ENCODE results near the gene GALNS. TPM values are rescaled to one million over a fixed set of nuclear protein-coding genes. Genes with fewer than 3 reads are reported as not detected.

Gene GALNS
- total and polyA plus RNA-seq, 7 experiments from 2014 or later = 9.8 to 64.3 (median 49.7) TPM

DNA sequence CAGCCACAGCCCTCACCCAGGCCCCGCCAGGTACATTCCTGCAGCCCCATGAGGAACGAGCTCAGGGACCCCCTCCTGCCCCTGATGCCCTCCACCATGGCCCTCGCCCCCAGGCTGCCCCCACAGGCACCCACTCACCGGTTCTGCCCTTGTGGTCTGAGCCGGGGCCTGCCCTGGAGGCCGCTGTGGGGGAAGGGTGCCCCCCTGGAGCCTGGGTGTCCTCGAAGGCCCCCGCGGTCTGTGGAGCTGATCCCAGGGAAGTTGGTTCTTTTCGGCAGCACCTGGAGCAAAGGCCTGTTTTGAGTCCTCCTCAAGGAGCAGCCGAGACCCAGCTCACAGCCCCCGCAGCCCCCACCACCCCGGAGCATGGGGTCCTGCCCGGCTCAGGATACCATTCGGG is 7.4 kb upstream of the GALNS start:
- ChIA-PET POLR2A (no interaction called here), CTCF (no interaction called here)
- Histone ChIP-seq H3K27ac (ENCODE audit: low read depth, low read length) (no peak overlapping the region), H3K4me3 (ENCODE audit: low read length) (no peak overlapping the region), H3K4me1 (ENCODE audit: control insufficient read depth in 2 of 2, insufficient read depth in 2 of 2, low read length in 2 of 2) (no peaks in the 10 kb centered on the region), H3K9me3 (ENCODE audit: control insufficient read depth in 2 of 3, low read length in 3 of 3) (no peaks in the 10 kb centered on the region), H3K27me3 (ENCODE audit: control insufficient read depth in 2 of 2, insufficient read depth in 2 of 2, low read length in 2 of 2) (no peaks in the 10 kb centered on the region), H3K36me3 (ENCODE audit: control insufficient read depth in 2 of 3, insufficient read depth in 3 of 3, low read length in 3 of 3) (peaks cover 4 to 40% (median 7%) of the 10 kb centered on the region in 3 experiments)
- peaks cover 0 to 22% (median 0%) of the 10 kb centered on the region in 5 donors for H3K36me3 Mint-ChIP-seq
- DNase-seq (no peak), ATAC-seq (no peak)
- no peak overlapping the region for H3K4me3 Mint-ChIP-seq
- intact Hi-C loops (cut with micrococcal nuclease) = no loop called here
- H3K4me1 Mint-ChIP-seq = peaks cover 0 to 9% (median 1%) of the 10 kb centered on the region in 7 donors
- H3K9me3 Mint-ChIP-seq = no peaks in the 10 kb centered on the region
- no peak overlapping the region for H3K27ac Mint-ChIP-seq
- H3K27me3 Mint-ChIP-seq = no peaks in the 10 kb centered on the region

DNA sequence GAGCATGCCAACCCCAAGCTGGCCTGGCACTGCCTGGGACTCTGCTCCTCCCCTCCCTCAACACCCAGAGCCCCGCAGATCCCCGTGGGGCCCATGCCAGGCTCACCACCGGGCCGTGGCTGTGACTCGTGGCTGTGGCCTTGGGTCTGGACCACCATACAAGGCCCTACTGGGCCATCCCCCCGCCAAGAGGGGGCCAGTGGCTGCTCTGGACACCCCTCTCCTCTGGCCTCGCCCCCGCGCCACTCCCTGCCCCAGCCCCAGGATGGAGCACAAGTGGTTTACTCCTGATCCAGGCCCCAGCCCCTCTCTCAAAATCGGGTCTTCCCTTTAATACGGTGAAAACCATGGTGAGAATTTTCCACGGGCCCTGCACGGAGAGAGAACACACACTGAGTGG is 6.7 kb upstream of the GALNS start:
- intact Hi-C loops (cut with micrococcal nuclease) = no loop called here
- Histone ChIP-seq H3K36me3 (ENCODE audit: control insufficient read depth in 2 of 3, insufficient read depth in 3 of 3, low read length in 3 of 3) (peaks cover 4 to 42% (median 7%) of the 10 kb centered on the region in 3 experiments), H3K27ac (ENCODE audit: low read depth, low read length) (no peak overlapping the region), H3K27me3 (ENCODE audit: control insufficient read depth in 2 of 2, insufficient read depth in 2 of 2, low read length in 2 of 2) (no peaks in the 10 kb centered on the region), H3K4me1 (ENCODE audit: control insufficient read depth in 2 of 2, insufficient read depth in 2 of 2, low read length in 2 of 2) (peaks cover 3% of the 10 kb centered on the region in 2 donors), H3K9me3 (ENCODE audit: control insufficient read depth in 2 of 3, low read length in 3 of 3) (no peaks in the 10 kb centered on the region), H3K4me3 (ENCODE audit: low read length) (no peak overlapping the region)
- ChIA-PET POLR2A (interaction anchor here (0.6 kb wide), 1 partner anchor 51 kb away, joined by 3 read pairs; no protein-coding TSS in a partner anchor), CTCF (no interaction called here)
- H3K4me1 Mint-ChIP-seq = peaks cover 3 to 13% (median 7%) of the 10 kb centered on the region in 7 donors
- no peaks in the 10 kb centered on the region for H3K27me3 Mint-ChIP-seq
- ATAC-seq = no peak
- H3K27ac Mint-ChIP-seq = no peak overlapping the region
- H3K9me3 Mint-ChIP-seq = no peaks in the 10 kb centered on the region
- peaks cover 0 to 28% (median 0%) of the 10 kb centered on the region in 5 donors for H3K36me3 Mint-ChIP-seq
- no peak for DNase-seq
- no peak overlapping the region for H3K4me3 Mint-ChIP-seq

DNA sequence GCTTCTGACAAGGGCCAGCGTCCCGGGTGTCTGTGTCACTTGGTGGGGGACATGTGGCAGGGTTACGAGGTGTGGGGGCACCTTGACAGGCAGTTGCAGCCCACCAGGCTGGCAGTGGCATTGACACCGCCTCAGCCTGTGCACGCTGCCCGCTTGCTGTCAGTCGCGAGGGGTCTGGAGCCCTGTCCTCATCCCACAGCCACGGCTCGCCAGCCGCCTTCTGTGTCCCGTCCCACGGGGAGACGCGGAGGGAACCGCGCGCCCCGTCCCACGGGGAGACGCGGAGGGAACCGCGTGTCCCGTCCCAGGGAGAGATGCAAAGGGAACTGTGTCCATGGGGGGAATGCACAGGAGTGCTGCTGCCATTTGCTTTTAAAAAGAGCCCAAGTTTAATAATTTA is 6.2 kb upstream of the GALNS start:
- intact Hi-C loops (cut with micrococcal nuclease) = no loop called here
- no peaks in the 10 kb centered on the region for H3K9me3 ChIP-seq (ENCODE audit: control insufficient read depth in 2 of 3, low read length in 3 of 3)
- no peak overlapping the region for H3K4me3 Mint-ChIP-seq
- H3K9me3 Mint-ChIP-seq = no peaks in the 10 kb centered on the region
- POLR2A ChIA-PET = interaction anchor here (0.6 kb wide), 1 partner anchor 51 kb away, joined by 3 read pairs; no protein-coding TSS in a partner anchor
- H3K27me3 Mint-ChIP-seq = no peaks in the 10 kb centered on the region
- DNase-seq (no peak), ATAC-seq (no peak)
- H3K36me3 Mint-ChIP-seq = peaks cover 0 to 29% (median 0%) of the 10 kb centered on the region in 5 donors
- peaks cover 6 to 18% (median 12%) of the 10 kb centered on the region in 7 donors for H3K4me1 Mint-ChIP-seq
- CTCF ChIA-PET = no interaction called here
- peak overlapping the region in 1 of 9 donors; percentile 5 for H3K27ac Mint-ChIP-seq
- H3K4me1 ChIP-seq (ENCODE audit: control insufficient read depth in 2 of 2, insufficient read depth in 2 of 2, low read length in 2 of 2) = peaks cover 7 to 8% of the 10 kb centered on the region in 2 donors
- no peak overlapping the region for H3K27ac ChIP-seq (ENCODE audit: low read depth, low read length)
- no peak overlapping the region for H3K4me3 ChIP-seq (ENCODE audit: low read length)
- peaks cover 4 to 42% (median 7%) of the 10 kb centered on the region in 3 experiments for H3K36me3 ChIP-seq (ENCODE audit: control insufficient read depth in 2 of 3, insufficient read depth in 3 of 3, low read length in 3 of 3)
- H3K27me3 ChIP-seq (ENCODE audit: control insufficient read depth in 2 of 2, insufficient read depth in 2 of 2, low read length in 2 of 2) = no peaks in the 10 kb centered on the region

- H3K4me3 Mint-ChIP-seq = peak overlapping the region in 1 of 10 donors; percentile 34
- H3K27me3 Mint-ChIP-seq = no peaks in the 10 kb centered on the region
- CTCF ChIA-PET = no interaction called here
- ATAC-seq (no peak), DNase-seq (no peak)
- H3K4me3 ChIP-seq (ENCODE audit: low read length) = no peak overlapping the region
- intact Hi-C loops (cut with micrococcal nuclease) = no loop called here
- H3K27ac Mint-ChIP-seq = no peak overlapping the region
- H3K4me1 Mint-ChIP-seq = peaks cover 10 to 23% (median 18%) of the 10 kb centered on the region in 7 donors
- peaks cover 0 to 29% (median 3%) of the 10 kb centered on the region in 5 donors for H3K36me3 Mint-ChIP-seq
- peaks cover 10 to 11% of the 10 kb centered on the region in 2 donors for H3K4me1 ChIP-seq (ENCODE audit: control insufficient read depth in 2 of 2, insufficient read depth in 2 of 2, low read length in 2 of 2)
- POLR2A ChIA-PET = interaction anchor here (1.6 kb wide), 1 partner anchor 115 kb away, joined by 4 read pairs; no protein-coding TSS in a partner anchor
- no peaks in the 10 kb centered on the region for H3K9me3 ChIP-seq (ENCODE audit: control insufficient read depth in 2 of 3, low read length in 3 of 3)
- peaks cover 4 to 49% (median 7%) of the 10 kb centered on the region in 3 experiments for H3K36me3 ChIP-seq (ENCODE audit: control insufficient read depth in 2 of 3, insufficient read depth in 3 of 3, low read length in 3 of 3)
- H3K27me3 ChIP-seq (ENCODE audit: control insufficient read depth in 2 of 2, insufficient read depth in 2 of 2, low read length in 2 of 2) = no peaks in the 10 kb centered on the region
- no peak overlapping the region for H3K27ac ChIP-seq (ENCODE audit: low read depth, low read length)
- peaks cover 0 to 1% (median 0%) of the 10 kb centered on the region in 11 donors for H3K9me3 Mint-ChIP-seq
Observed at GRCh38 chr16:88861359-88861758, 4.6 kb upstream of the GALNS start.

GRCh38 chr16:88859381-88860091 is 2.8 kb upstream of the GALNS start:
- DNase-seq (no peak), ATAC-seq (no peak)
- peak overlapping the region in 1 of 9 donors; percentile 65 for H3K27ac Mint-ChIP-seq
- peaks cover 18 to 25% of the 10 kb centered on the region in 2 donors for H3K4me1 ChIP-seq (ENCODE audit: control insufficient read depth in 2 of 2, insufficient read depth in 2 of 2, low read length in 2 of 2)
- peaks cover 4 to 49% (median 7%) of the 10 kb centered on the region in 3 experiments for H3K36me3 ChIP-seq (ENCODE audit: control insufficient read depth in 2 of 3, insufficient read depth in 3 of 3, low read length in 3 of 3)
- H3K9me3 Mint-ChIP-seq = peaks cover 0 to 3% (median 0%) of the 10 kb centered on the region in 11 donors
- H3K4me3 Mint-ChIP-seq = peak overlapping the region in 2 of 10 donors; percentile 47 to 99
- H3K4me3 ChIP-seq (ENCODE audit: low read length) = no peak overlapping the region
- H3K36me3 Mint-ChIP-seq = peaks cover 0 to 29% (median 3%) of the 10 kb centered on the region in 5 donors
- no peaks in the 10 kb centered on the region for H3K27me3 Mint-ChIP-seq
- peaks cover 23 to 39% (median 32%) of the 10 kb centered on the region in 7 donors for H3K4me1 Mint-ChIP-seq
- H3K27me3 ChIP-seq (ENCODE audit: control insufficient read depth in 2 of 2, insufficient read depth in 2 of 2, low read length in 2 of 2) = no peaks in the 10 kb centered on the region
- ChIA-PET CTCF (interaction anchor here (3.5 kb wide), 1 partner anchor 78 kb away, joined by 15 read pairs; no protein-coding TSS in a partner anchor), POLR2A (interaction anchor here (1.6 to 3.6 kb wide), 2 partner anchors 49 to 113 kb away, joined by 4 to 42 read pairs; partner anchors contain the start of gene APRT)
- H3K27ac ChIP-seq (ENCODE audit: low read depth, low read length) = no peak overlapping the region
- intact Hi-C loops (cut with micrococcal nuclease) = loop anchor here (5.0 to 10.0 kb wide), 5 partner anchors 83 to 648 kb away; partner anchors contain the start of genes SPG7 (in 1 of the 2) and ZC3H18 (in 1 of the 2)
- no peaks in the 10 kb centered on the region for H3K9me3 ChIP-seq (ENCODE audit: control insufficient read depth in 2 of 3, low read length in 3 of 3)

DNA sequence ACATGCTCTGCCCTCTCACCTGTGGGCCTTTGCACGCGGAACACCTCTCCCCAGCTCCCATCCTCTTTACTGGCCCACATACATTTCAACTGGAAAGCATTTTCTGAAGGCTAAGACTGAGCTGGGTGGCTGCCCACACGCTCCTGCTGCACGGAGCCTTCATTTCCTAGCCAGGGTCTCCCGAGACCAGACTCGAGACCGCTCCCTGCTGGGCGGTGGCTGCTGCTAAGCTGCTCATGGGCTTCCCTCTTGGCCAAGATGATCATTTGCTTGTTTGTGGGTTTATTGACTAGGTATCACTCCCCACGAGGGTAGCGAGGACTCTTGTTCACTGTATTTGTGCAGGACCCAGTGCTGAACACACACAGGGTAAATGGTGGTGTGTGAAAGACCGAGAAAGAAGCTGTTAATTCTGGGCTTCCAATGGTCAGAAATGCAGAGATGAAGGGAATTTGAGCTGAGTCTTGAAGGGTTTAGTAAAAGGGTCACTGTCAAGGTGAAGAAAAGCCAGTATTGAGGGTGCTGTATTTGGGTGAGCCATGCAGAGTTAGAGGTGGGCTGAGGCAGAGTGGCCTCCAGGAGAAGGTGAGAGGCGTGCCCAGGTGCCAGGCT is 1.1 kb upstream of the GALNS start:
- intact Hi-C loops (cut with micrococcal nuclease) = loop anchor here (1.0 to 10.0 kb wide), 24 partner anchors 42 to 649 kb away; partner anchors contain the start of genes CDH15 (in 2 of the 2), PIEZO1 (in 2 of the 2), ZC3H18 (in 2 of the 2) and CDT1 (in 1 of the 2)
- DNase-seq (peak; percentile 54 to 72 (median 69)), ATAC-seq (peak; percentile 51)
- H3K36me3 ChIP-seq (ENCODE audit: control insufficient read depth in 2 of 3, insufficient read depth in 3 of 3, low read length in 3 of 3) = peaks cover 4 to 47% (median 7%) of the 10 kb centered on the region in 3 experiments
- peak overlapping the region; percentile 98 for H3K4me3 ChIP-seq (ENCODE audit: low read length)
- Mint-ChIP-seq H3K36me3 (peaks cover 0 to 29% (median 3%) of the 10 kb centered on the region in 5 donors), H3K4me1 (peaks cover 24 to 42% (median 34%) of the 10 kb centered on the region in 7 donors), H3K27ac (peak overlapping the region; percentile 88 to 100 (median 94)), H3K9me3 (peaks cover 0 to 3% (median 0%) of the 10 kb centered on the region in 11 donors), H3K27me3 (no peaks in the 10 kb centered on the region), H3K4me3 (peak overlapping the region; percentile 94 to 100 (median 98))
- H3K4me1 ChIP-seq (ENCODE audit: control insufficient read depth in 2 of 2, insufficient read depth in 2 of 2, low read length in 2 of 2) = peaks cover 20 to 25% of the 10 kb centered on the region in 2 donors
- peak overlapping the region; percentile 71 for H3K27ac ChIP-seq (ENCODE audit: low read depth, low read length)
- no peaks in the 10 kb centered on the region for H3K9me3 ChIP-seq (ENCODE audit: control insufficient read depth in 2 of 3, low read length in 3 of 3)
- POLR2A ChIA-PET = interaction anchor here (0.6 to 3.6 kb wide), 26 partner anchors 9 to 1016 kb away, joined by 3 to 42 read pairs (median 4); partner anchors contain the start of genes APRT, CTU2, PABPN1L and RNF166
- H3K27me3 ChIP-seq (ENCODE audit: control insufficient read depth in 2 of 2, insufficient read depth in 2 of 2, low read length in 2 of 2) = no peaks in the 10 kb centered on the region
- CTCF ChIA-PET = interaction anchor here (0.6 to 3.5 kb wide), 13 partner anchors 9 to 431 kb away, joined by 3 to 15 read pairs (median 5); partner anchors contain the start of gene APRT

Measured in naive thymus-derived CD4-positive, alpha-beta T cell (primary cell).